ENCODE data around the gene MTMR2. TPM values are rescaled to one million over a fixed set of nuclear protein-coding genes. Genes with fewer than 3 reads are reported as not detected.
"Not testable (repeated sequence)": the region's sequence is repeated elsewhere in the genome, so short reads cannot be mapped to it uniquely, and the experiment has no call there.

Gene MTMR2
- total and polyA plus RNA-seq, 3 experiments from 2014 or later: 17.2 to 50.1 (median 46.4) TPM

DNA sequence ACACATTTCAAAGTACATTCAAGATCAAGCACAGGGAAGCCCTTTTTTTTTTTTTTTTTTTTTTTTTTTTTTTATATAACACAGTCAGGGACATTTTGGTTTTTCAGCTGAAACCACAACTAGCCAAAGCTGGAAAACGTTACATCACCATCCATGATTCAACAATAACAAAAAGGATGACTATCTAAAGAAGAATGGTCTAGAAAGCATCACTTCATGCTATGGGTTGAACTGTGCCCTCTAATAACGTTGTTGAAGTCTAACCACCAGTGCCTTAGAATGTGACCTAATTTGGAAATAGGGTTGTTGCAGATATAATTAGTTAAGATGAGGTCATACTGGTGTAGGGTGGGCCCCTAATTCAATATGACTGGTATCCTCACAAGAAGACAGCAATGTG, 46.6 kb downstream of the MTMR2 start:
- ChIA-PET POLR2A (no interaction called here), CTCF (no interaction called here)
- Mint-ChIP-seq H3K27ac (no peak overlapping the region), H3K4me3 (no peak overlapping the region), H3K9me3 (peaks cover 0 to 2% (median 0%) of the 10 kb centered on the region in 5 donors), H3K36me3 (peaks cover 7 to 28% (median 14%) of the 10 kb centered on the region in 3 donors), H3K4me1 (no peaks in the 10 kb centered on the region), H3K27me3 (no peaks in the 10 kb centered on the region)
- Histone ChIP-seq H3K27me3 (ENCODE audit: insufficient read depth, low read length, poor library complexity, severe bottlenecking) (no peaks in the 10 kb centered on the region), H3K4me3 (ENCODE audit: low read length) (no peak overlapping the region), H3K27ac (ENCODE audit: low read depth, low read length) (no peak overlapping the region), H3K36me3 (ENCODE audit: insufficient read depth, low read length) (no peaks in the 10 kb centered on the region), H3K4me1 (ENCODE audit: insufficient read depth, low read length) (no peaks in the 10 kb centered on the region), H3K9me3 (ENCODE audit: low read length) (no peaks in the 10 kb centered on the region)
- no peak for DNase-seq

- H3K4me1 Mint-ChIP-seq; H3K36me3 Mint-ChIP-seq; H3K27ac ChIP-seq (ENCODE audit: low read depth, low read length); H3K4me3 Mint-ChIP-seq; H3K9me3 ChIP-seq (ENCODE audit: low read length); H3K27me3 ChIP-seq (ENCODE audit: insufficient read depth, low read length, poor library complexity, severe bottlenecking); H3K27ac Mint-ChIP-seq; H3K27me3 Mint-ChIP-seq; POLR2A ChIA-PET; CTCF ChIA-PET; H3K4me1 ChIP-seq (ENCODE audit: insufficient read depth, low read length); H3K9me3 Mint-ChIP-seq; H3K4me3 ChIP-seq (ENCODE audit: low read length); H3K36me3 ChIP-seq (ENCODE audit: insufficient read depth, low read length); DNase-seq: not testable (repeated sequence)
Measured at GRCh38 chr11:95870877-95871276, 53.0 kb downstream of the MTMR2 start.

- H3K36me3 Mint-ChIP-seq: peaks cover 0 to 30% (median 2%) of the 10 kb centered on the region in 3 donors
- Histone ChIP-seq H3K4me1 (ENCODE audit: insufficient read depth, low read length) (no peaks in the 10 kb centered on the region), H3K27ac (ENCODE audit: low read depth, low read length) (no peak overlapping the region), H3K36me3 (ENCODE audit: insufficient read depth, low read length) (no peaks in the 10 kb centered on the region), H3K27me3 (ENCODE audit: insufficient read depth, low read length, poor library complexity, severe bottlenecking) (no peaks in the 10 kb centered on the region), H3K9me3 (ENCODE audit: low read length) (no peaks in the 10 kb centered on the region), H3K4me3 (ENCODE audit: low read length) (no peak overlapping the region)
- no peaks in the 10 kb centered on the region for H3K27me3 Mint-ChIP-seq
- CTCF ChIA-PET: no interaction called here
- no peaks in the 10 kb centered on the region for H3K9me3 Mint-ChIP-seq
- no peak for DNase-seq
- no peak overlapping the region for H3K27ac Mint-ChIP-seq
- H3K4me3 Mint-ChIP-seq: no peak overlapping the region
- H3K4me1 Mint-ChIP-seq: peaks cover 0 to 1% (median 0%) of the 10 kb centered on the region in 3 donors
- POLR2A ChIA-PET: no interaction called here
Measured at GRCh38 chr11:95867105-95867504, 56.8 kb downstream of the MTMR2 start.

DNA sequence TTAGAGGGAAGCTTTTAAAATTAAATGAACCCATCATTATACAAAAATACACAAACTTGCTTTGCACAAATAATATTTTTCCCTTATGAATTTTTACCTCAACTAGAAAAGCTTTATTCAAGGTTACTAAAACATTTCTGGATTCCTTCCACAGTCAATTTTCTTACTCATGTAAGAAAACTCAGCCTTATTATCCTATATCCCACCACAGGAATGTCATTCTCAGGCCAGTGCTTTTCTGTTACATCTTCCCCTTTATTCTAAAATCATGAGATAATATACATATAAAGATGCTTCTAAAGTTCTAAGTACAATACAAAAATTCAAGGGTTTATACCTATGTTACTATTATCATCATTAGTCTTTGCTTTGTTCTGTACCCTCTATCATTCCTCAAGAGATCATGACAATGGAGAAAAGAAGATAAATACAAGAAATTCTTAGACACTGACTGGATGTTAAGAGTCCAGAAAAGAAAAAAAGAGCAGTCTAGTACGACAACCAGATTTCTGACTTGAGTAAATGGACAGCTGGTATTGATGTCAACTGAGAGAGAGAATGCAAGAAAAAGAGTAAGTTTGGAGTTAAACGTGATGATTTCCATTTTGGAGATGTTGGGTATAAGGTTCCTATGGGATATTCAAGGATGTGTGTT, 60.3 kb downstream of the MTMR2 start:
- Histone ChIP-seq H3K27me3 (ENCODE audit: insufficient read depth, low read length, poor library complexity, severe bottlenecking) (no peaks in the 10 kb centered on the region), H3K9me3 (ENCODE audit: low read length) (no peaks in the 10 kb centered on the region), H3K27ac (ENCODE audit: low read depth, low read length) (no peak overlapping the region), H3K36me3 (ENCODE audit: insufficient read depth, low read length) (no peaks in the 10 kb centered on the region), H3K4me1 (ENCODE audit: insufficient read depth, low read length) (no peaks in the 10 kb centered on the region), H3K4me3 (ENCODE audit: low read length) (no peak overlapping the region)
- peaks cover 0 to 52% (median 6%) of the 10 kb centered on the region in 3 donors for H3K36me3 Mint-ChIP-seq
- POLR2A ChIA-PET: no interaction called here
- no peak for DNase-seq
- no peak overlapping the region for H3K4me3 Mint-ChIP-seq
- H3K9me3 Mint-ChIP-seq: no peaks in the 10 kb centered on the region
- H3K27me3 Mint-ChIP-seq: no peaks in the 10 kb centered on the region
- CTCF ChIA-PET: interaction anchor here (1.4 kb wide), 1 partner anchor 20 kb away, joined by 3 read pairs; no protein-coding TSS in a partner anchor
- H3K27ac Mint-ChIP-seq: peak overlapping the region in 1 of 8 donors; percentile 21
- peaks cover 0 to 1% (median 0%) of the 10 kb centered on the region in 3 donors for H3K4me1 Mint-ChIP-seq

DNA sequence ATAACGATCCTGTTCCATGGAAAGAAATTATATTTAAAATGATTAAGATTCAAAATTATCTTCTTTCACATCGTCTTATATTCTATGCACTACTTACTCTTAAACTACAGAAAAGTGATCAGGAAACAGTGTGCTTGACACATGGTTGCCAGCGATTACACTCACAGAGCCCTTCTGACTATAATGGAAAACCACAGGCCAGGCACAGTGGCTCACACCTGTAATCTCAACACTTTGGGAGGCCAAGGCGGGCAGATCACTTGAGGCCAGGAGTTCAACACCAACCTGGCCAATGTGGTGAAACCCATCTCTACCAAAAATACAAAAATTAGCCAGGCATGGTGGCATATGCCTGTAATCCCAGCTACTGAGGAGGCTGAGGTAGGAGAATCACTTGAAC, 63.9 kb downstream of the MTMR2 start:
- CTCF ChIA-PET; H3K9me3 Mint-ChIP-seq; H3K4me3 Mint-ChIP-seq; H3K27me3 Mint-ChIP-seq; H3K9me3 ChIP-seq (ENCODE audit: low read length); POLR2A ChIA-PET; H3K4me3 ChIP-seq (ENCODE audit: low read length); H3K27me3 ChIP-seq (ENCODE audit: insufficient read depth, low read length, poor library complexity, severe bottlenecking); H3K27ac ChIP-seq (ENCODE audit: low read depth, low read length); DNase-seq; H3K36me3 ChIP-seq (ENCODE audit: insufficient read depth, low read length); H3K4me1 ChIP-seq (ENCODE audit: insufficient read depth, low read length); H3K4me1 Mint-ChIP-seq: not testable (repeated sequence)
- peaks cover 0 to 68% (median 10%) of the 10 kb centered on the region in 3 donors for H3K36me3 Mint-ChIP-seq
- H3K27ac Mint-ChIP-seq: peak overlapping the region in 1 of 8 donors; percentile 24

DNA sequence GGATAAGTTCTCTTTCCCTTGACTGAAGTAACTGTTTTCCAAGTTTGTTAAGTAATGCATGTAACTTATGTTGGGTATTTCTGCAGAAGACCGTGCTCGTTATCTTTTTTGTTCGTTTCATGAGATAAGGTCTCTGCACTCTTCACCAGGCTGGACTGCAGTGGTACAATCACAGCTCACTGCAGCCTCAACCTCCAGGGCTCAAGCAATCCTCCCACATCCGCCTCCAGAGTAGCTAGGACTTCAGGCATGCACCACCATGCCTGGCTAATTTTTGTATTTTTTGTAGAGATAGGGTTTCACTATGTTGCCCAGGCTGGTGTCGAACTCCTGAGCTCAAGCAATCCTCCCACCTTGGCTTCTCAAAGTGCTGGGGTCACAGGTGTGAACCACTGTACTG, 69.5 kb downstream of the MTMR2 start:
- H3K9me3 Mint-ChIP-seq; H3K36me3 ChIP-seq (ENCODE audit: insufficient read depth, low read length); H3K27me3 ChIP-seq (ENCODE audit: insufficient read depth, low read length, poor library complexity, severe bottlenecking); CTCF ChIA-PET; H3K4me1 ChIP-seq (ENCODE audit: insufficient read depth, low read length); H3K4me1 Mint-ChIP-seq; H3K27ac Mint-ChIP-seq; H3K4me3 ChIP-seq (ENCODE audit: low read length); H3K4me3 Mint-ChIP-seq; H3K27me3 Mint-ChIP-seq; POLR2A ChIA-PET; DNase-seq; H3K27ac ChIP-seq (ENCODE audit: low read depth, low read length); H3K9me3 ChIP-seq (ENCODE audit: low read length): not testable (repeated sequence)
- H3K36me3 Mint-ChIP-seq: peaks cover 0 to 52% (median 8%) of the 10 kb centered on the region in 3 donors

GRCh38 chr11:95853862-95854261, 70.0 kb downstream of the MTMR2 start:
- Histone ChIP-seq H3K27ac (ENCODE audit: low read depth, low read length) (no peak overlapping the region), H3K4me1 (ENCODE audit: insufficient read depth, low read length) (no peaks in the 10 kb centered on the region), H3K27me3 (ENCODE audit: insufficient read depth, low read length, poor library complexity, severe bottlenecking) (no peaks in the 10 kb centered on the region), H3K9me3 (ENCODE audit: low read length) (no peaks in the 10 kb centered on the region), H3K4me3 (ENCODE audit: low read length) (no peak overlapping the region), H3K36me3 (ENCODE audit: insufficient read depth, low read length) (no peaks in the 10 kb centered on the region)
- Mint-ChIP-seq H3K27ac (no peak overlapping the region), H3K27me3 (no peaks in the 10 kb centered on the region), H3K4me3 (no peak overlapping the region), H3K36me3 (peaks cover 0 to 51% (median 9%) of the 10 kb centered on the region in 3 donors), H3K9me3 (no peaks in the 10 kb centered on the region), H3K4me1 (no peaks in the 10 kb centered on the region)
- no peak for DNase-seq
- ChIA-PET CTCF (no interaction called here), POLR2A (no interaction called here)

GRCh38 chr11:95853138-95853537, 70.8 kb downstream of the MTMR2 start:
- Histone ChIP-seq H3K9me3 (ENCODE audit: low read length) (no peaks in the 10 kb centered on the region), H3K4me3 (ENCODE audit: low read length) (no peak overlapping the region), H3K27ac (ENCODE audit: low read depth, low read length) (no peak overlapping the region), H3K4me1 (ENCODE audit: insufficient read depth, low read length) (no peaks in the 10 kb centered on the region), H3K36me3 (ENCODE audit: insufficient read depth, low read length) (no peaks in the 10 kb centered on the region), H3K27me3 (ENCODE audit: insufficient read depth, low read length, poor library complexity, severe bottlenecking) (no peaks in the 10 kb centered on the region)
- ChIA-PET CTCF (no interaction called here), POLR2A (no interaction called here)
- H3K9me3 Mint-ChIP-seq: no peaks in the 10 kb centered on the region
- H3K4me3 Mint-ChIP-seq: no peak overlapping the region
- no peaks in the 10 kb centered on the region for H3K4me1 Mint-ChIP-seq
- no peak for DNase-seq
- peaks cover 0 to 50% (median 6%) of the 10 kb centered on the region in 3 donors for H3K36me3 Mint-ChIP-seq
- H3K27me3 Mint-ChIP-seq: no peaks in the 10 kb centered on the region
- peak overlapping the region in 1 of 8 donors; percentile 13 for H3K27ac Mint-ChIP-seq

All from CD8-positive, alpha-beta memory T cell (primary cell).